Measurements from ENCODE around the gene NLRX1.

Gene NLRX1

DNA sequence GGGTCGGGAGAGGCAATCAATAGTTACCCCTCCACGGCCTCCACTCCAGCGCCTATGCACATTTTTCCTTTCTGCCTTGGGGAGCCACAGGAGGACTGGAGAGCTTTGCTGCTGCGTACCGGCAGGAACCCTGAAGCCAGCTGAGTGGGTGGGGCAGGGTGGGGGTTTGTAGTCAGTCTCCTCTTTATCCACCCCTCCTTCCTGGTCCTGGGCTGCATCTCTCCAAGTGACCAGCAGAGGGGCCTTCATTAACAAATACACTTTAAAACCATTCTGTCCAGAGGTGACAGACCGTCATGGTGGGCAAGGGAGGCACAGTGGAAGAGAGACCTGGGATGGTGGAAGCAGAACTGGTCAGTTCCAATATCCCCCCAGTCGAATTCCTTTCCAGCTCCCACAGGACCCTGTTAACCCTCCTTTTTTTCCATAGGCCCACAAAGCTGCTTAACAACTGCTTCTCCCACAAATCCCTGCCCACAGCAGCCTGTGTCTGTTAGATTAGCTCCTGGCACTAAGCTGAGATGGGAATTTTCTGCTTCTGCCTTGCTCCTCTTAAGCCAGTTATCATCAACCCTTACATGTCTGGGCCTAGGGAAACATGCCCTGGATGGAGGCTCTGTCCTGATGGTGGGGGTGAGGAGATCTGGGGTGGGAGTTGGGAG, 23.6 kb upstream of the NLRX1 start:
- Histone ChIP-seq H3K4me1 (ENCODE audit: control insufficient read depth, insufficient read depth, low read length) (peaks cover 5% of the 10 kb centered on the region), H3K36me3 (ENCODE audit: control insufficient read depth, insufficient read depth, low read length) (no peaks in the 10 kb centered on the region), H3K27me3 (ENCODE audit: control insufficient read depth, insufficient read depth, low read length) (peaks cover 13% of the 10 kb centered on the region), H3K27ac (ENCODE audit: low read length) (no peak overlapping the region), H3K4me3 (ENCODE audit: low read length) (no peak overlapping the region), H3K9me3 (ENCODE audit: control insufficient read depth, insufficient read depth, low read length) (no peaks in the 10 kb centered on the region)
- no CpG with 5 or more reads among the region's 7 CpGs for WGBS (ENCODE audit: insufficient coverage, insufficient read length)
- DNase-seq (ENCODE audit: low read depth, low spot score) = no peak

GRCh38 chr11:119145551-119145950, 23.0 kb upstream of the NLRX1 start:
- Histone ChIP-seq H3K36me3 (ENCODE audit: control insufficient read depth, insufficient read depth, low read length) (no peaks in the 10 kb centered on the region), H3K27ac (ENCODE audit: low read length) (no peak overlapping the region), H3K4me3 (ENCODE audit: low read length) (no peak overlapping the region), H3K9me3 (ENCODE audit: control insufficient read depth, insufficient read depth, low read length) (no peaks in the 10 kb centered on the region), H3K27me3 (ENCODE audit: control insufficient read depth, insufficient read depth, low read length) (peaks cover 18% of the 10 kb centered on the region), H3K4me1 (ENCODE audit: control insufficient read depth, insufficient read depth, low read length) (peaks cover 5% of the 10 kb centered on the region)
- WGBS (ENCODE audit: insufficient coverage, insufficient read length) = no CpG with 5 or more reads among the region's 3 CpGs
- DNase-seq (ENCODE audit: low read depth, low spot score) = no peak

- H3K4me3 ChIP-seq (ENCODE audit: low read length) = no peak overlapping the region
- H3K27ac ChIP-seq (ENCODE audit: low read length) = no peak overlapping the region
- H3K9me3 ChIP-seq (ENCODE audit: control insufficient read depth, insufficient read depth, low read length) = no peaks in the 10 kb centered on the region
- H3K27me3 ChIP-seq (ENCODE audit: control insufficient read depth, insufficient read depth, low read length) = peaks cover 22% of the 10 kb centered on the region
- DNase-seq (ENCODE audit: low read depth, low spot score) = no peak
- no CpG with 5 or more reads among the region's 6 CpGs for WGBS (ENCODE audit: insufficient coverage, insufficient read length)
- H3K4me1 ChIP-seq (ENCODE audit: control insufficient read depth, insufficient read depth, low read length) = peaks cover 5% of the 10 kb centered on the region
- H3K36me3 ChIP-seq (ENCODE audit: control insufficient read depth, insufficient read depth, low read length) = no peaks in the 10 kb centered on the region
Measured at GRCh38 chr11:119147604-119148333, 20.8 kb upstream of the NLRX1 start.

DNA sequence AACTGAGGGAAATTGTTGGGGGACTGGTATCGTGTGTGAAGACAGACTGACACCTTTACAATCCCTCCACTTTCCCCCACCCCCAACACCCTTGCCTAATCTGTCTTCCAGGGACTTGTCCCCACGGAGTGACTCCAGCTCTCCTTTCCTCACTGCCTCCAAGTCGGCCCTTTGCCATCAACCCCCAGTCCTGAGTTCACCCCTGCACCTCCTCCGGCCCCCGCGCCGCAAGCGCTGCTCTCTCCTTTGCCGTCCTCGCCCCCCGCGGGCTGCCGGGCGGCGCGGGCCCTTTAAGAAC, 19.9 kb upstream of the NLRX1 start:
- DNase-seq (ENCODE audit: low read depth, low spot score) = no peak
- Histone ChIP-seq H3K9me3 (ENCODE audit: control insufficient read depth, insufficient read depth, low read length) (no peaks in the 10 kb centered on the region), H3K4me3 (ENCODE audit: low read length) (peak overlapping the region; percentile 64; the same call in 1 of the 2 replicates), H3K36me3 (ENCODE audit: control insufficient read depth, insufficient read depth, low read length) (no peaks in the 10 kb centered on the region), H3K27me3 (ENCODE audit: control insufficient read depth, insufficient read depth, low read length) (peaks cover 22% of the 10 kb centered on the region), H3K4me1 (ENCODE audit: control insufficient read depth, insufficient read depth, low read length) (peaks cover 5% of the 10 kb centered on the region), H3K27ac (ENCODE audit: low read length) (no peak overlapping the region)
- no CpG with 5 or more reads among the region's 16 CpGs for WGBS (ENCODE audit: insufficient coverage, insufficient read length)

DNA sequence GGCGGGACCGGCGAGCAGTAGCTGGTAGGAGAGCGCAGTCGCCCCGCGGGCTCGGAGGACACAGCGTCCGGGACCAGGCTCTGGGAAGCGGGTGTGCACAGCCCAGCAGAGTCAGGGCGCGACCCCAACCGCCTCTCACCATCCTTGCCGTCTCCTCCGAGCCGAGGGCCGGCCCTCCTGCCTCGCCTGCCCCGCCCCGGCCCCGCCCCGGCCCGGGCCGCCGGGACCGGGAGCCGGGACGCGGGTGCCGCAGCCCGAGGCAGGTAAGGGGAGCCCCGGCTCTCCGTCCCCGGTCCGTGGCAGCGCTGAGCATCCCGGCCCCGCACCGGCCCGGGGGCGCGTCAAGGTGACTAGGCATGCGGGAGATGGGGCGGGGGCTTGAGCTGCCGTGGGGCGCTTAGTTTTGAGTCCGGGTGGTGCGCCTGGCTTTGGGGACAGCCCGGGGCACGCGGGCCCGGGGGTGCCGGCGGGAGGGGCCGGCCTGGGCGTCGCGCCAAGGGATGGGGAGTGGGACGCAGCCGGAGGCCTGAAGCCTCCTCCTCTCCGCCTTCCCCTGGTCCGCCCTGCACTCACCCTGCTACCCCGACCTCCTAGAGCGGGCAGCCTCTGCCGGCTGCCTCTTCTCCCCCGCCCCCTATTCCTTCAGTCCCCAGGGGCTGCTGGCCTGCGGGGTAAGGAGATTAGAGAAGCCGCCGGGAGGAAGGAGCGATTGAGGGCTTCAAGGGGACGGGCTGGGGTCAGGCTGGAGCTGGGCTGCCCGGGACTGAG, 19.3 kb upstream of the NLRX1 start, which contains the start of gene ABCG4:
TSS of gene ABCG4 (plus strand) at position 35 of the 768 bp plus-strand sequence. CDS start 914 bp downstream, outside the sequence.
- Histone ChIP-seq H3K27me3 (ENCODE audit: control insufficient read depth, insufficient read depth, low read length) (peaks cover 22% of the 10 kb centered on the region), H3K4me1 (ENCODE audit: control insufficient read depth, insufficient read depth, low read length) (peaks cover 5% of the 10 kb centered on the region), H3K4me3 (ENCODE audit: low read length) (peak within 1 kb of the TSS; percentile 64; the same call in 1 of the 2 replicates), H3K27ac (ENCODE audit: low read length) (no peak within 1 kb of the TSS), H3K36me3 (ENCODE audit: control insufficient read depth, insufficient read depth, low read length) (no peaks in the 10 kb centered on the region), H3K9me3 (ENCODE audit: control insufficient read depth, insufficient read depth, low read length) (no peaks in the 10 kb centered on the region)
- DNase-seq (ENCODE audit: low read depth, low spot score) = no peak
- no CpG with 5 or more reads among the region's 73 CpGs for WGBS (ENCODE audit: insufficient coverage, insufficient read length)

DNA sequence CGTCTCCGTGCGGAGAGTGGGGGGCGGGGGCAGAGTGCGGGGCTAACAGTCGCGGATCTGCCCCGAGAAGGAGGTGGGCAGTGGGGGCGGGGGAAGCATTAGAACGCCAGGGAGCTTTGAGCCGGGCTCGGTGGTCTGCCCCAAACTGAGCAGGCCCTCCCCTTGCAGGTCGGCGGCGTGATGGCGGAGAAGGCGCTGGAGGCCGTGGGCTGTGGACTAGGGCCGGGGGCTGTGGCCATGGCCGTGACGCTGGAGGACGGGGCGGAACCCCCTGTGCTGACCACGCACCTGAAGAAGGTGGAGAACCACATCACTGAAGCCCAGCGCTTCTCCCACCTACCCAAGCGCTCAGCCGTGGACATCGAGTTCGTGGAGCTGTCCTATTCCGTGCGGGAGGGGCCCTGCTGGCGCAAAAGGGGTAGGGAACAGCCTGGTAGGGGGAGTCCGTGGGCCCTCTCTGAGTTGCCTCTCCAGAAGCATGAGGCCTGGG, 18.7 kb upstream of the NLRX1 start:
- DNase-seq (ENCODE audit: low read depth, low spot score) = no peak
- H3K4me1 ChIP-seq (ENCODE audit: control insufficient read depth, insufficient read depth, low read length) = peaks cover 5% of the 10 kb centered on the region
- no peaks in the 10 kb centered on the region for H3K36me3 ChIP-seq (ENCODE audit: control insufficient read depth, insufficient read depth, low read length)
- H3K27me3 ChIP-seq (ENCODE audit: control insufficient read depth, insufficient read depth, low read length) = peaks cover 22% of the 10 kb centered on the region
- H3K27ac ChIP-seq (ENCODE audit: low read length) = no peak overlapping the region
- WGBS (ENCODE audit: insufficient coverage, insufficient read length) = no CpG with 5 or more reads among the region's 33 CpGs
- H3K9me3 ChIP-seq (ENCODE audit: control insufficient read depth, insufficient read depth, low read length) = no peaks in the 10 kb centered on the region
- peak overlapping the region; percentile 64; the same call in 1 of the 2 replicates for H3K4me3 ChIP-seq (ENCODE audit: low read length)

GRCh38 chr11:119152043-119152442, 16.5 kb upstream of the NLRX1 start:
- Histone ChIP-seq H3K36me3 (ENCODE audit: control insufficient read depth, insufficient read depth, low read length) (no peaks in the 10 kb centered on the region), H3K9me3 (ENCODE audit: control insufficient read depth, insufficient read depth, low read length) (no peaks in the 10 kb centered on the region), H3K4me3 (ENCODE audit: low read length) (no peak overlapping the region), H3K27ac (ENCODE audit: low read length) (no peak overlapping the region), H3K4me1 (ENCODE audit: control insufficient read depth, insufficient read depth, low read length) (peaks cover 5% of the 10 kb centered on the region), H3K27me3 (ENCODE audit: control insufficient read depth, insufficient read depth, low read length) (peaks cover 22% of the 10 kb centered on the region)
- no CpG with 5 or more reads among the region's 9 CpGs for WGBS (ENCODE audit: insufficient coverage, insufficient read length)
- no peak for DNase-seq (ENCODE audit: low read depth, low spot score)

DNA sequence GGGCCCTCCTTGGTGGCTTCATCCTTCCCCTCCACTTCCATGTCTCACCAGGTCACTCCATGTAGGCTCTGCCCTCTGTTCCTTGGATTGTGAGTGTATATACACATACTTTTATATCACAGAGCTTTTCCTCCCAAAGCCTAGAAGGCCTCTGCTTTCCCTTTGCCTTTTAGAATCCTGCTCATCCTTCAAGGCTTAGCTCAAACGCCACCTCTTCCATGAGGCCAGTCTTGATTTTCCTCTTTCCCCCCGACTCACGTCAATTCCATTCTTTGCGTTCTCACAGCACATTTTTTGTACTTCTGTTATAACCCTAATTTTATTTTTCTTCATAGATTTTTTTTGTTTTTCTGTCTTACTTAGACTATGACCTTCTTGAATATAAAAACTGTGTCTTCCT, 15.9 kb upstream of the NLRX1 start:
- no peaks in the 10 kb centered on the region for H3K36me3 ChIP-seq (ENCODE audit: control insufficient read depth, insufficient read depth, low read length)
- no peak overlapping the region for H3K27ac ChIP-seq (ENCODE audit: low read length)
- no peak for DNase-seq (ENCODE audit: low read depth, low spot score)
- 100% methylated on average over 3 of the region's 4 CpGs for WGBS (ENCODE audit: insufficient coverage, insufficient read length)
- peaks cover 5% of the 10 kb centered on the region for H3K4me1 ChIP-seq (ENCODE audit: control insufficient read depth, insufficient read depth, low read length)
- no peak overlapping the region for H3K4me3 ChIP-seq (ENCODE audit: low read length)
- peaks cover 20% of the 10 kb centered on the region for H3K27me3 ChIP-seq (ENCODE audit: control insufficient read depth, insufficient read depth, low read length)
- H3K9me3 ChIP-seq (ENCODE audit: control insufficient read depth, insufficient read depth, low read length) = no peaks in the 10 kb centered on the region

DNA sequence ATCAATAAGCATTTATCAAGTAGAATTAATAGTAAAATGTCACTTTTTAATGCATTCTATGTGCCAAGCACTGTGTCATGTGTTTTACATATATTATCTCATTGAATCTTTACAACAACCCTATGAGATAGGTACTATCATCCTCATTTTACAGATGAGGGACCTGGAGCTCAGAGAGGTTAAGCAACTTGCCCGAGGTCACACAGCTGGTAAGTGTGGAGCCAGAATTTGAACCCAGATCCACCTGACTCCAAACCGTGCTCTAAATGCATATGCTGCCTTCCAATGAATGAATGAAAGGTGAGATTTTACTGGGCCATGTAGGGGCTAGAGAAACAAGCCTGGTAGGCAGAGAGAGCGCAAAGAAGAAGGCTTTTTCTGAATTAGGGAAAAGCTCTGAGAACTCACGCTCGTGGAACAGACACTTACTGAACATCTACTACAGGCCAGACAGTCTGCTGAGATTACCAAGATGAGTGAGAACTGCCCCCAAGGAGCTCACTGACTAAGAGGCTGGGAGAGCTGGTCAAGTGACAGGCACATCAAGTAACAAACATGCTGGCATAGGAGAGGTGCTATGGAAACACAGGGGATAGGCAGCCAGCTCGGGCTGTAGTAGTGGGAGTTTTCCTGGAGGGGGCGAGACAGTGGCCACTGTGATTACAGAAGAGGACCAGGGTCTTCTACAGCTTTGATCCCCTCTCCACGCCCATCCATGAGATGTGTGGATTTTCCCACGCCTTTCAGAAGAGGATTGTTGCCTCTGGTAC, 15.3 kb upstream of the NLRX1 start:
- H3K4me3 ChIP-seq (ENCODE audit: low read length) = no peak overlapping the region
- WGBS (ENCODE audit: insufficient coverage, insufficient read length) = no CpG with 5 or more reads among the region's 9 CpGs
- peaks cover 15% of the 10 kb centered on the region for H3K27me3 ChIP-seq (ENCODE audit: control insufficient read depth, insufficient read depth, low read length)
- H3K4me1 ChIP-seq (ENCODE audit: control insufficient read depth, insufficient read depth, low read length) = peaks cover 2% of the 10 kb centered on the region
- H3K27ac ChIP-seq (ENCODE audit: low read length) = no peak overlapping the region
- H3K36me3 ChIP-seq (ENCODE audit: control insufficient read depth, insufficient read depth, low read length) = no peaks in the 10 kb centered on the region
- DNase-seq (ENCODE audit: low read depth, low spot score) = no peak
- no peaks in the 10 kb centered on the region for H3K9me3 ChIP-seq (ENCODE audit: control insufficient read depth, insufficient read depth, low read length)

DNA sequence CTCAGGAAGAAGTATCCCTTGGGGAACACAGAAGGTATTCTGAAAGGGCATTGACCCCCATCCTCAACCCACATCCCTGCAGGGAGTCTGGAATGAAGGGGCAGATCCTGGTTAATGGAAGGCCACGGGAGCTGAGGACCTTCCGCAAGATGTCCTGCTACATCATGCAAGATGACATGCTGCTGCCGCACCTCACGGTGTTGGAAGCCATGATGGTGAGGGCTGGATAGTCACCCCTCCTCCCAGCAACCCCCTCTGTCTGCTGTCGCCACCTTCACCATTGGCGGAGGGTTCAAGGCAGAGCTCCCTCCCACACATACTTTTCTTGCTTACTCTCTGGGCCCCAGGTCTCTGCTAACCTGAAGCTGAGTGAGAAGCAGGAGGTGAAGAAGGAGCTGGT, 14.3 kb upstream of the NLRX1 start:
- WGBS (ENCODE audit: insufficient coverage, insufficient read length) = no CpG with 5 or more reads among the region's 6 CpGs
- no peak for DNase-seq (ENCODE audit: low read depth, low spot score)
- Histone ChIP-seq H3K27me3 (ENCODE audit: control insufficient read depth, insufficient read depth, low read length) (peaks cover 10% of the 10 kb centered on the region; the same call in 1 of the 2 replicates), H3K4me1 (ENCODE audit: control insufficient read depth, insufficient read depth, low read length) (no peaks in the 10 kb centered on the region; the same call in 1 of the 2 replicates), H3K4me3 (ENCODE audit: low read length) (no peak overlapping the region), H3K9me3 (ENCODE audit: control insufficient read depth, insufficient read depth, low read length) (no peaks in the 10 kb centered on the region), H3K27ac (ENCODE audit: low read length) (no peak overlapping the region), H3K36me3 (ENCODE audit: control insufficient read depth, insufficient read depth, low read length) (no peaks in the 10 kb centered on the region)
